GM19043 (cell line): ENCODE data around the gene IVD.
A peak's percentile ranks its signal among the peaks of the same experiment; 100 is the strongest.

Experiments used
- ATAC-seq: cut with Tn5 transposase; IDR thresholded peaks from one replicate; pipeline ENCODE4 v1.9.1; 2021; ENCODE audit warnings: low read depth; ENCODE audit not compliant: unreplicated experiment

IVD gene

DNA sequence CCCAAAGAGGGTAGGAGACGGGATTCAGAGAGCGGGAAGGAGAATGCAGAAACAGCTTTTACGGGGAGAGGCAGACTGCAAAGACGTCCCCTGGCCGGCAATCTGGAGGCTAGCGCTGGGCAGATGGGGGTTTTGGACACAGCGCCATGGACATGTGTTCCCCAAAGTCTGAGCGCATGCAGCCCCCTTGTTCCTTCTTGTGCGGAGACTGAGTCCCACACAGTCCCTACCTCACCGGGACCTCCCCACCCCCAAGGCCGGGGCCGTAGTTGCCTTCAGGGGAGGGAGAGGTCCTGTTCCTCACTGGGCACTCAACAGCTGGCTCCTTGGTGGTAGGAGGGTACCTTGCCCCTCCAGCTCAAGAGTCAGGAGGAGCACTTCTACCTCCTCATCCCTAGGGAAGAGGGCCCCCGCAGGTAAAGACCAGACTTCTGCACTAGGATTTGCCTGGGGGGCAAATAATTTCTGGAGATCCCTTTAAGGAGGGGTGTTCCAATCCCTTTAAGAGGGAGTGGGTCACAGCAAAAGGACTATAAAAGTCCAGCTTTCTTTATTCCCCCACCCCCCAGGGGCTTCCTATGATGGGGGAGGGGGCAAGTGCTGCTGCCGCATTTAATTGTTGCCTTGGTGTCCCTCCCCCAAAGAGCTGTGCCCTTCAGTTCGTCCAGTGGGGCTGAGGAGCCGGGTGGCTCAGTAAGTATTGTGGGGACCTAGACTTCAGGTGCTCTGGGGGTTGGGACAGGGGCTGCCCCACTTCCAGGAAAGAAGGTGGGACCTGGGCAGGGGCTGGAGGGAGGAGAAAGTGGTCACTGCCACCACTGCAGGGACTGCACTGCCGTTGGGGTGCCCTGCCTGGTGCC lies 31.5 kb downstream of the IVD start:
- ATAC-seq = no peak

DNA sequence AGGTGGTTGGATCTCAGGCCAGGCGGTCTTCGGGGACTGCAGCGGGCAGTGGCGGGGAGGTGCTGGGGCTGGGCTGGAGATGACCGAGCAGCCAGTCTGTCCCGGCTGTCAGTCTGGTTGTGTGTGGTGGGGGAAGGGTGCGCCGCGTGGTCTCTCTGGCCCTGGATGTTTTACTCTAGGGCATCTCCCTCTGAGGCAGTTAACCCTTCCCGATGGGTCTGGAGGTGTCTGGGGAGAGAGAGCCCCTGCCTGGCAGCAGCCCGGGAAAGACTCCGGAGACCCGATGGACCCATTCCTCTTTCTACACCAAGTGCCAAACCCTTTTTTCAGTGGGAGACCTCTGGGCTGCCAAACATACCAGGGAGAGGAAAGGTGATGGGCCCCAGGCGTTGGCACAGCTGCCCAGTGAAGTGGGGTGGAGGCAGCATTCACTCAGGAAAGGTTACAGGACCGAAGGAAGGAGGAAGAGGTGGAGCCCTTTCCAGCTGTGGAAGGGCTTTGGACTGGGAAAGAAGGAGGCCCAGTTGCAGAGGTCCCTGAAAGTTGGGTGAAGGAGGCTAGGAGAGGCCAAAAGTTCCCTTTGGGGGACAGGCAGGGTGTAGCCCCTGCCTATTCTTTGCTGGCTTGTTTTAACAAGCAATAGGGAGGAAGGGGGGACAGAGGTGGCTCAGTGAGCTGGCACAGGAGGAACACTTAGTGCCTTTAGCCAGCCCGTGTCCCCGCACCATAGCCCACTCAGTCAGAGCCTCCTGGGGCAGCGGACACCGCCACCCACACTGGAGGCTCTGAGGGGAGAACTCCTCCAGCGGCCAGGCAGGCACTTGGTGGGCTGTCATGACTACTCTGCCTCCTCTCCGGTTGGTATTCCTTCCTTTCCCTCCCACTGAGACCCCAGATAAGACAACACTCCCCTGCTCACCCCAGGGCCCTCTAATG lies 32.4 kb downstream of the IVD start:
- no peak for ATAC-seq

DNA sequence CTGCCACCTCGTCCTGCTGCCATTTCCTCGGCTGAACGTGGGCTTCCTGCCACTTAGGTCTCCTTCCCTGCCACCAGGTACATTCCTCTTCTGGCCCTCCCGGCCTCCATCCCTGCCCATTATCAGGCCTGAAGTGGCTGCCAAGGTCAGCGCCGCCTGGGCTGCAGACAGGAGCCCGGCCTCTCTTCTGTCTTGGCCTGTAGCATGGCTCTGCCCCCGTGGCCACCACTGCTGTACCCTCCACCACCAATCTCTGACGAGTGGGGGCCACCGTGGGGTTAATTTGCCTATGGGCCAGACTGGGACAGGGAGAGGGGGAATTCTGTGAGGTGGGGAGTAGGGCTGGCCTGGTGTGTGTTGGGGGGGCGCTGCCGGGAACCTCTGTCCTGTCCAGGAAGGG lies 33.1 kb downstream of the IVD start:
- ATAC-seq = no peak

DNA sequence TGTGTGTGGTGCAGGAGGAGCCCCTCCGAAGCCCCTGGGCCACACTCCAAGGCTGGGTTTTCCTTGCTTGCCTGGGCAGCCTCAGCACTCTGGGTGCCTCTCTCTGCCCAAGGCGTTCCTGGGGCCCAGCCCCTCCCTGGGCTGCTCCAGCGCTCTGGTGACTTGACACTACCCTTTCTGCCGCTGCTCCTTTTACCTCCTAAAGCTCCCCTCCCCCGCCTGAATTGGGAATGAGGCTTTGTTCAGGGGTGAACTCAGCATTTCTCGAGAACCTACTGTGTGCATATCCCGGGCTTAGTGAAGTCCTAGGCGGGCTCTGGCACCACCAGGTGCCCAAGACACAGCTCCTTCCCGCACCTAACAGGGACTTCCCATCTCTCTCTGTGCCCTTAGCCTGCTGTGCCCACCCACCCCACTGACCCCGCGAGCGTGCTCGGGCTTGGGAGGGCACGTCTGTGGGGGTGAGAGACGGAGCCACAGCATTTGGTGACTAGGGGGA lies 33.9 kb downstream of the IVD start:
- ATAC-seq = no peak

DNA sequence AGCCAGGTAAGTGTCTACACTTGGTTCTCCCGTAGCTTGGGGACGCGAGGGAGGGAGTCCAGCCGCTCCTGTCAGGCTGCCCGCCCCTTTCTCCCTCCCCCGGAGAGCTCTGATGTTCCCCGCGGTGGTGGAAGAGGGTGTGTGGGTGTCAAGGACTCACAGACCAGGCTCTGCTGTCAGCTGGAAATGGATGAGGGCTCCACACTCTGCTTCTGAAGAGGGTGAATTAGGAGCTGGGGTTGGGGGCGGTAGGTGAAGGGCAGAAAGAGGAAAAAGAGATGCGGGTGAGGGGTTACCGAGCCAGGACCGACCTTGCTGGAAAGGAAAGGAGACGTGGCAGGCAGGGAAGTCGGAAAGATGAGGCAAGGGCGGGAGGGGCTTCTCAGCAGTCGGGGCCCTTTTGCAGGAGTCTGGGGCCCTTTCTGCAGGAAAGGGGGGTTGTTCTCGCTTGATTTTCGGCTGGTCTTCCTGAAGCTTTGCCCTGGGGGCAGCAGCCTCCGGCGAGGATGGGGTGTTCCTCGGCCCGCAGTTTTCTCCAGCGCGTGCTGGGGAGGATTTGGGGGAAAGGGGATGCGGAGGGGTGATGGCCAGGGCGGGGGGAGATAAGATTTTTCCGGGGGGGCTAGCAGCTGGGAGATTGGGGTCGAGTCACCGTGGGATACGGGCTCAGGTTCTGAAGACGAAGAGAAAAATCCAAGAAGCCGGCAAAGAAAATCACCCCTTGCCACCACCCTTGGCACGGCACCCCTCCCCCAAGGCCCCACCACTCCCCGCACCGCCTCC lies 34.6 kb downstream of the IVD start:
- no peak for ATAC-seq

DNA sequence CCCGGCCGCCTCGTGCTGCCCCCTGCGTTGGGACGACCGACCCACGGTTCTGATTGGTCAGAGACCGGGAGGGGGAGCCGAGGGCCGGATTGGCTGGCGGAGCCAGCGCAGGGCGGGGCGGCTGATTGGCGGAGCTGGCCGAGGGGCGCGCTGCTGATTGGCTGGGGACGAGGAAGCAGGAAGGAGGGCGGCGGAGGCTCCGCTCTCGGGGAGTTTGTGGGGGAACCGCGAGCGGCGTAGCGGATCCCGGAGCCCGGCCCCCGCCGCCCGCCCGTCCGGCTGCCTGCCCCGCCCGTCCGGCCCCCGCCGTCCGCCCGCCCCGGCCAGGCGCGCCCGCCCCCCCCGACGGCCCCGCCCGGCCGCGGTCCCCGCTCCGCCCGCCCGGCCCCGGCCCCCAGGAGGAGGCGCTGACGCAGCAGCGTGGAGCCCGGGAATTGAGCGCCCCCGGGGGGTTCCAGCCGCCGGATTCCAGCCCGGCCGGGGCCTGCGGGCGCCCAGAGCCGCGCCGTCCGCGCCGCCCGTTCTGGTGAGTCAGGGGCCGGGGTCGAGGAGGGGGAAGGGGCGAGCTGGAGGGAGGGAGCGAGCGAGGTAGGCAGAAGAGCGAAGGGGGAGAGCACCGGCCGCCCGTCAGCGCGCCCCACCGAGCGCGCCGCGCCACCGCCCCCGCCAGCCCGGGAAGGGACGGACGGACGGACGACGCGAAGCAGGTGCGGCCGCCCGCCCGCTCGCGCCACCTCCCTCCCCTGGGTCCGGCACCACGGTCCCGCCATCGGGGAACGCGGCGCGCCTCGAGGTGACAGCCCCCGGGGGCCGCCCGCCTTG lies 35.4 kb downstream of the IVD start, which contains the start of gene BAHD1:
Gene BAHD1 (plus strand): TSS at position 211 of the 822 bp plus-strand sequence. CDS start 17,512 bp downstream, outside the sequence.
- ATAC-seq = peak; percentile 79

DNA sequence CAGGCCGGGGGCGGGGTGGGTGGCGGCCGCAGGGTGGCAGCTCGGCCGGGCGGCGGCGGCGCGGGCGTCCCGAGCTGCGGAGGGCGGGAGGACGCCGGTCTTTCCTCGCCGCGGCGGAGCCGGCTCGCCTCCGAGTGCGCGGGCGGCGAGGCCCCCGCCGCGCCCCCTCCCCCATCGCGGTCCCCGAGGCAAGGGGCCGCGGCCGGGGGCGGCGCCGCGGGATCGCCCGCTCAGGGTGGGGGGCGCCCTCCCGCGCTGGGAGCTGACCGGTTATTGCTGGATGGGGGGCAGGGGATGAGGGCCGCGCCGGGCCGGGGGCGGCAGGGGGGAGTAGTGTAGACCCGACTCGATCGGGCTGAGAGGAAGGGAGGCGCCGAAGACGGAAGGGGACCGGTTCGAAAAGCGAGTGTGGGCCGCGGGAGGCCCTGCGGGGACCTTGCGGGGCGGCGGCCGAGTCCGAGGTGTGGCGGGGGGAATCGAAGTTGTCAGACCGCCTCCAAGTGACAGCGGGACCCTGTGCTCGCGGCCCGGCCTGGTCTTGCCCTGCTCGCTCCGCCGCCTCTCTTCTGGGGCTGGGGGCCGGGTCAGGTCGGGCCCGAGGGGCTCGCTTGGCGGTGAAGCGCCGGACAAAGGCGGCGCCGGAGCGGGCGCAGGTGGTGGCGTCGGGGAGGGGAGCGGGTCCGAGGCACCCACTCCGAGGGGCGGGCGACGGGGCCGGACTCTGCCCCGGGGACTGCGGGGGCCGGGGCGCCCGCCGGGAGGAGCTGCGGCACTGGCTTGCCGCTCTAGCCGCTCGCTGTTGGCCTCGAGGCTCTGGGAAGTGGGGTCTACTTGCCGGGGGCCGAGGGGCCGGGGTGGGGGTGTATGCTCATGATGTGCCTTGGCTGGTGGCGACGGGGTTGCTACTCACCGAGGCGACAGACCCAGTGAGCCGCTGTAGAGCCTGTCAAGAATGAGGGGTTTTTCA lies 36.3 kb downstream of the IVD start:
- no peak for ATAC-seq

DNA sequence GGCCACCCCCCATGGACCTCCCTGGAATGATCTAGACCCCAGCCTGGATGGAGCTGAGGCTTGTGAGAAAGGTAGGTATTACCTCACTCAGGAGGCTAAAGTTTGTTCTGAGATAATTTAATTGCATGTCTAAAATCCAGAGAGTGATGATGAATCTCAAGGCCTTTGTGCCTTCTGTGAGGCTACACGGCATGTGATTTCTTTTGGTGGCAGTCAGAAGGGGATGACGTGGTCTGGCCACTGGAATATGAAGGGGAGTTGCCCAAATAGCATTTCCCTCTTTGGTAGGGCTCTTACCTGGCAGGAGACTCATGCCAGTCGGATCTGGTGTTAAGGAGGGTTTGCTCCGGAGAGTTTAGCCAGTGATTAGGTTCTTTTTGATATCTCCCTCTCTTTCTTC lies 37.7 kb downstream of the IVD start:
- ATAC-seq = no peak

DNA sequence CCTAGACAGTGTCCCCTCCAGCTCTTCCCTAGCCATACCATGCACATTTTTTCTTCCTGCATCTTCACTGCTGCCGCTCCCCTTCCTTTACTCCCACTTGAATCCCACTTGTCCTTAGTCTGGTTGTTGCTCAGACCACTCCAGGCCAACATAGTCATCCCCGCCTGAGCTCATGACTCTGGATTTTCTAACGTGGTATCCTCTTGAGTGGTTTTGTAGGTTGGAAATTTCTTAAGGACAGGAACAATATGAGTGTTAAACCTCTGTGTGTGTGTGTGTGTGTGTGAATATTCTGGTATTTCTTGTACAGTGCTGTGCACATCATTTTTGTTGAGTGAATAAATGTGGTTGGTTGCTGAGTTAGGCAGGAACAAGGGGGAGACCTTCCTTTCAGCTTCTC lies 38.3 kb downstream of the IVD start:
- no peak for ATAC-seq

DNA sequence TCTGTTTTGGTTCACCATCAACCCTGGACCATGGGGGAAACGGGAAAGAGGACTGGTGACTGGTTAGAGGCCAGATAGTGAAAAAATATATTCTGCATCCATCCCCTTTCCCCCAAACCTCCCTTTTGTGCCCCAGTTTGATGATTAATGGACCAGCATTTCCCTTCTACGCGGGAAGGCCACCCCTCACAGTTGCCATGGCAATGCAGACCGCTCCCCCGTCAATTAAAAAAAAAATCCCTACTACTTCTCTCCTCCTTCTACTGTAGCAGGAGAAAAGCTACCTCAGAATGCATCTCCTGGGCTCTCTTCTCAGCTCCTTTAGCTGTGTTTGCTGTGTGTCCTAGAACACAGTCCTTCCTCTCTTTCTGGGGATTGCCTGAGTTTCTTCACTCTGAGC lies 39.1 kb downstream of the IVD start:
- no peak for ATAC-seq

DNA sequence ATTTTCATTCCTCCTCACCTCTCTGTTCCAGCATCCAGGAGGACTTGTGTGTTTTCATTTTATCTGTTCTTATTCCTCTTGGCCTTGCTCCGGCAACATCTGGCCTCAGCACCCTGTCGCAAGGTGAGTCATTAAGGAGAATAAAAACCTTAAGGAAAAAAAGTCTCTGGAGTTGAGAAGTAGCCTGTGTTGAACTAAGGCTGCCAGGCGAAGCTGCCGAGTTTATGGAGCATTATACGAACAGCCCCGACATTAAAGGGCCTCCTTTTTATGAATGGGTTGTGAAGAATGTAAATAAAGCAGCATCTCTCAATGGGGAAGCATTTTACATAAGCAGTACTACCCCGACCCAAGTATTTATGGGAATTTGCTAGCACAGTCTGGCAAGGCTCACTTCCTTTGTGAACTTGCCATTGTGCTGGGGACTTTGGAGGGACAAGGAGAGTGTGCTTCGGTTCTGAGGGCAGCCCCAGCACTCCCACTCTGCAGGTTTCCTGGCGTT lies 39.9 kb downstream of the IVD start:
- no peak for ATAC-seq

DNA sequence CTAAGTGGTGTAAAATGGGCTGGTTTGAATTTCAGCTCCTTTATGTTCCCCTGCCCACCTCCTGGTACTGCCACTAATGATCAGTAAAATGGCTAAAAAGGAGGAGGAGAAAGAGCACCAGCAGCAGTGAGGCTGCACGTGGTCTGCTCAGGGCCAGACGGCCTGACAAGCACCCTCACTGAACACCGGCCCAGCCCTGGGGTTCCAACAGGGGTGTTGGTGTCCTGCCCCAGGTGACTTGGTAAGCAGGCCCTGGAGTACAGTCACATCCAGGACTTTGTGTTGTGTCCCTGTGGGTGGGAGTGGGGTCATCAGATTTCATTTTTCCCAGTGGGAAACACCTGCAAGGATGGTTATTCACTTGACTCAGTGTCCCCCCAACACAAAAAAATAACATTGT lies 40.5 kb downstream of the IVD start:
- no peak for ATAC-seq

DNA sequence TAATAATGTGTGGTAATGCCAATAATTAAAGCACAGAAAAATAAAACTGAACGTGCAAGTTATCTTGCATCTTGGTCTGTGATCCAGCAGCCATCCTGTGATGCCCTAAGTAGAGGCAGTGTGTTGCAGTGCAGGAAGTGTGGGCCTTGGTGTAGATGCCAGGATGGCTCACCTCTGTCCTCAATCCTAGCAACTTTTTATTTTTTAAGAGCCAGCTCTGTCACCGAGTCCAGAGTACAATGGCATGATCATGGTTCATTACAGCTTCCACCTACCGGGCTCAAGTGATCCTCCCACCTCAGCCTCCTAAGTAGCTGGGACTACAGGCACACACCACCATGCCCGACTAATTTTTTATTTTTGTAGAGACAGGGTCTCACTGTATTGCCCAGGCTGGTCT lies 42.8 kb downstream of the IVD start:
- ATAC-seq = no peak

DNA sequence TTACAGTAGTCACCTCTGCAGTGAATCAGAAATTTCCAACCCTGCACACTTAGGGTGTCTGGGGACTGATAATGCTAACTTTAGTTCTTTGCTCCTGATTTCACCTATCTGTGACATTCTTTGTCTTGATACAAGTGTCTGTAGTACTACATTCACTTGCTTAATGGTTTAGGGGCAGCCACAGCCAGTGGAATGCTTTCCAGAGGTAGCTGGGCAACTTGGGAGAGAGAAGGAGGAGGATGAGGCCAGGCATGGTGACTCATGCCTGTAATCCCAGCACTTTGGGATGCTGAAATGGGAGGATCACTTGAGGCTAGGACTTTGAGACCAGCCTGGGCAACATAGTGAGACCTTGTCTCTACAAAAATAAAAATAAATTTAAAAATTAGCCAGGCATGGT lies 43.7 kb downstream of the IVD start:
- no peak for ATAC-seq

DNA sequence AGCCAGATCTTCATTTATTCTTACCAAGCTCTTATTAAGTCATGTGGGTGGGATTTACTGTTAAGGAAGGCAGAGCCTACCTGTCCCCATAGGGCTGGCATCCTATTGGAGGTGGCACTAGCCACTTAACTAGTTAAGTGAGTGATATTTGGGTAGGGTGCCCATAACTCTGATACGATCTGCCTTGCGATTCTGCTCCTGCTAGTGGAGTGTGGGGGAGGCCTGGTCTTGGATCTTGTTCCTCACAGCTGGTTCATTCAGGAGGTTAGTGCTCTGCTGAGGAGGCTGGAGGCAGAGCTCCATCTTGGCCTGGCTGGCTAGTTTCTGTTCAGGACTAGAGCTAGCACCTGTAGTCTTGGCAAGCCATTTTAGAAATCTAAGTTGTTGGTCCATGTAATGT lies 44.5 kb downstream of the IVD start:
- ATAC-seq = no peak

DNA sequence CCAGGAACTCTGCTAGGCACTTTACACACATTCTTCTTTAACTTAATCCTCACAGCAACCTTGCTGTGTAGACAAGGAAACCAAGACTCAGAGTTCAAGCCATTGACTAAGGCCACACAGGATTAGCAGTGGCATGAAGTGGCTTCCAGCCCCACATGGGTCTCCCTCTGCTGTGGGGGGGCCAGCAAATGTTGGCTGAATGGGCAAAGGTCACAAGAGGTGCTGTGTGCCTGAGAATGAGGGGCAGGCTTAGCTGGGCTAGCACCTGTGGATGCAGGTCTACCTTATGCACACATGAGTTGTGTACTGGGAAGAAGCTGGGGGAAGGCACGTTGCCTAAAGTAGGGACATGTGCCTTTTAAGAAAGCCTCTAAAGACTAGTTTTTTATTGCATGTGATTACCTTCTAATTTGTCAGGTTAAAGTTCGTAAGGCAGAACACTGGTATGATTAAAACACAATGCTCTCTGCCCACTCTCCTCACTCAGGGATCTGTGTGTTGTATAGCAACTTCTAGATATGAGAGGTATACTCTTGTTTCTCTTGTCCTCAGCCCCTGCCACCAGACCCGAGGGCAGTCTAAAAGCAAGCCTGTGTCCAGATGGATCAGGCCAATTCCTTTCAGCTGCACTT lies 46.0 kb downstream of the IVD start:
- no peak for ATAC-seq

DNA sequence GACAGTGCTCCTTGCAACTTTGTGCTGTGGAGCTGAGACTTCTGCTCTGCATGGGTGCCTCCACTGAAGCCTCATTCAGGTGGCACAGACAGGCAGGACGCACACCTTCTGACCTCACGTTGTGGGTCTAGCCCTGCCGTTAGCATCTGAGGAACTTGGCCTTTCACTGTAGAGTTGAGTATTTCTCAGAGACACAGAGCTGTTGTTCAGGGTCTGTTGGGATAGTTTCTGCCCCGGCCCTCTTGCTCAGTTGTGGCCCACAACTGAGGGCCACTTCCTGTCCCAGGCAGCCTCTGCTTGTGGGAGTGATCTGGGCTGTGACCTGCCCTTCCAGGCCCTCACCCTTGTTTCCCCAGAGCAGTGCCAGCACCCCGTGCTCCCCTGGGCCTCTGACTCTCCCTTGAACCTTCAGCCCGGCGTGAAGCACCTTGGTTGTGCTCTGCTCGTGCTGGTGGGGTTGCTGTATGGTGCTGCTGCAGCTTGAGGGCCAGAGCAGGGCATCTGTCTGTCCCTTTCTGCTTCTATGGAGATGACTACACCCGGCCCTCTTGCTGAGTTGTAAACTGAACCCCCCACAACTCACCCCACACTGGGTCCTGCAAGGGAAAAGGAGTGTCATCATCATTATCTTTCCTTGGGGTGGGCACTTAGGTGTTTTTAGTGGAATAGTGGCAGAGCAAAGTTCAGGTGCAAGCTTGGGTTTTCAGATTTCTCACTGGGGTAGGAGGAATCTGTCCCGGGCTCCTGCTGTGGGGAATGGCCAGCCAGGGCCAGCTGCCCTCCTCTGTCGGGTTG lies 46.9 kb downstream of the IVD start:
- ATAC-seq = peak; percentile 70
